GM19395 (cell line): ENCODE data around the gene FBRS.
"Not testable (repeated sequence)": the region's sequence is repeated elsewhere in the genome, so short reads cannot be mapped to it uniquely, and the experiment has no call there.

Source experiments
- ATAC-seq: cut with Tn5 transposase; IDR thresholded peaks from one replicate; pipeline ENCODE4 v1.9.1; 2021; ENCODE audit warnings: mild to moderate bottlenecking, moderate library complexity; ENCODE audit not compliant: unreplicated experiment

The FBRS gene

GRCh38 chr16:30697264-30698138 is 39.3 kb downstream of the FBRS start:
- ATAC-seq: peak; percentile 3

GRCh38 chr16:30698139-30698815 is 40.0 kb downstream of the FBRS start:
- ATAC-seq: peak; percentile 86

- ATAC-seq: peak; percentile 36
These were observed 40.8 kb downstream of the FBRS start, which contains the start of gene SRCAP for GRCh38 chr16:30698816-30699614. TSS of gene SRCAP (plus strand) at chr16:30699171. CDS start at chr16:30700825, 1,654 bp downstream.

- ATAC-seq: no peak
These were observed 41.4 kb downstream of the FBRS start for GRCh38 chr16:30699615-30700099.

- ATAC-seq: no peak
These were observed 42.3 kb downstream of the FBRS start for GRCh38 chr16:30700491-30700890.

- ATAC-seq: no peak
These were observed 42.7 kb downstream of the FBRS start for GRCh38 chr16:30700971-30701370.

GRCh38 chr16:30703071-30703470 is 44.8 kb downstream of the FBRS start:
- not testable (repeated sequence) for ATAC-seq

GRCh38 chr16:30703971-30704370 is 45.7 kb downstream of the FBRS start:
- no peak for ATAC-seq

GRCh38 chr16:30706046-30706445 is 47.8 kb downstream of the FBRS start:
- ATAC-seq: no peak

- ATAC-seq: no peak
These were observed 52.7 kb downstream of the FBRS start for GRCh38 chr16:30710971-30711370.

GRCh38 chr16:30711712-30712111 is 53.5 kb downstream of the FBRS start:
- no peak for ATAC-seq

- no peak for ATAC-seq
These were observed 57.7 kb downstream of the FBRS start for GRCh38 chr16:30715750-30716445.

GRCh38 chr16:30720086-30720485 is 61.9 kb downstream of the FBRS start:
- ATAC-seq: no peak
